Stimulated activated CD4-positive, alpha-beta T cell treated with anti-CD3 and anti-CD28 coated beads, Interleukin-2, amount 100 ng/mL, for 24 hours (primary cell): ENCODE results near the gene PPA2.
"Not testable (repeated sequence)": the region's sequence is repeated elsewhere in the genome, so short reads cannot be mapped to it uniquely, and the experiment has no call there.

Experiments
- DNase-seq, 2 donors: peaks; one replicate each; pipeline ENCODE4 v3.0.0-alpha.2; 2020

The PPA2 gene

DNA sequence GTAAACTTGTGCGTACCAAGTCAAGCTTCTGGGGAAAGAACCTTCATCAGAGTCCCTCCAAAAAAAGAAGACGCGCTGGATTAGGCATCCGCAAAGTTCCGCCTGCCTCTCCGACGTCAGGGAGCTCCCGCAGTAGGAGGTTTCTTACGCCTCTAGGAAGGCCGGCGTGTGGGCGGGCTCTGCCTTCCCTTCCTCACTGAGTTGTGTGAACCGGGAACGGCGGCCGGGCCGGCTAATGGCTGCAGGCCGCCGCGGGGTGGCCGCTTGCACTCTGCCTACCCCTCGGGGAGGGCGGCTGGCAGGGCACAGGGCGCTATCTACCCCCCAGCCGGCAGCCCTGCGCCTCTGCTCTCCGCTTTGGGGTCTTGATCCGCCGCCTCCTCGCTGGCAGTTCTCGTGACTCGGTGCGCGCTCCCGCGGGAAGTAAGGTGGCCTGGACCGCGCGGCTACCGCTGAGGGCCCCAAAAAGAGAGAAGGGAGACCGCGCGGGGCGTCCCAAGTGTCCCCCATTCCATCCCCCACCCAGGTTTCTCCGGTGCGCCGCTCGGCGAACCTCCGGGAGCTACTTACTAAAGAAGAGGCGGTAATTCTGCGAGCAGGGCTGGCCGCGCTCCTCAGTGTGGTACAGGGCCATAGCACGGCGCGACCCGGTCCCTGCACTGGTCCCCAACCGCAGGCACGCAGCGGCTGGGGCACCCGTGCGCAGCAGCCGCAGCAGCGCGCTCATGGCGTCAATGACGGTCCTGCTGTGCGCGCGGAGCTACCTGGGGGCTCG lies at the start of gene PPA2:
TSS of gene PPA2 (minus strand) at position 739 of the 775 bp plus-strand sequence. CDS start at position 727, 12 bp downstream.
- DNase-seq = peak; percentile 78 to 84

DNA sequence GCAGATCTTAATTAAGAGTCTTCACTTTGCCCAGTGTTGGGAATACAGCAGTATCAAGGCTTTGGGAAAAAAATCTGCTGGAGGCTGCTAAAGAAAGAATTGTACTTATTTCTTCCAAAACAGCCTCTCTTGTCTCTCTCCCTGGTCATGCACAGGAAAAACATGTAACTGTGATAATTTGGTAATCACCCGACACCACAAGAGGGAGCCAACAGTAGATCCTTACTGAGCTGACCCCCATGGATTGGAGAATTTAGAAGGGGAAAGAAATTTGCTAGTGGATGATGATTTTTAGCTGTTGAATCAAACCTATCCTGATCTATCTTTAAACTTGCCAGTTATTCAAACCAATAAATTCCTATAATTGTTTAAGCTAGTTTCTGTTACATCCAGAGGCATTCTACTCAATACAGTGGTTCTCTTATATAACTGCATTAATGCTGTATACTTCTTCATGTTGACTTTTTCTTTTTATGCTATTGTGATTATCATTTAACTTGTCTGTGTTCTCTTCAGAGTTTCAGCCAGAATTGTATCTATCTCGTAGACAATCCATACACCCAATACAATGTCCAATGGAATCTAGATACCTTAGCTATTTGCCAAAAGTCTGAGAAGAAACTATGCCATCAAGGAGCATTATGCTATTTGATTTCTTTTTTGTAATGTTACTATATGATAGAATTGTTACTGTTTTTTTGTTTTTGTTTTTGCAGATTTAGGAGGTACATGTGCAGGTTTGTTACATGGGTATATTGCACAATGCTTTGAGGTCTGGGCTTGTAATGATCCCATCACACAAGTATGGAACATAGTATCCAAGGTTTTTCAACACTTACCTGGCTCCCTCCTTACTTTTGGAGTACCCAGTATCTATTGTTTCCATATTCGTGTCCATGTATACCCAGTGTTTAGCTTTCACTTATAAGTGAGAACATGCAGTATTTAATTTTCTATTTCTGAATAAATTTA lies 47.2 kb upstream of the PPA2 start:
- DNase-seq = no peak

DNA sequence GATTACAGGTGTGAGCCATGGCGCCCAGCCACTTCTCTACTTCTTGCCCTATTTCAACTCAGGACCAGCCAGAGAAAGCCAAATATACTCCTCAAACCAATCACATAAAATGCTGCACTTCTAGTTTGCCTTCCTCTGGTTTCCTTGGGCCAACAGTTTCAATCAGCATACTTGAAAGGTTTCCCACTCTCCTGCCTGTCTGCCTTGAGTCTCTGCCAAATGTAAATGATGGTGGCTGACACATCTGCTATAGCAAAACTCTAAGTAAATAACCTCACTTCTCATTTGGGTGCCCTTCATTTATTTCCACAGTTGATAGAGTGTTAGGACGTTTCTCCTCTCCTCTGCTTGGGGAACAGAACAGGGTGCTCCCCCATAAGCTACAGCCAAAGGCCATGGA lies 36.4 kb upstream of the PPA2 start:
- DNase-seq = no peak

DNA sequence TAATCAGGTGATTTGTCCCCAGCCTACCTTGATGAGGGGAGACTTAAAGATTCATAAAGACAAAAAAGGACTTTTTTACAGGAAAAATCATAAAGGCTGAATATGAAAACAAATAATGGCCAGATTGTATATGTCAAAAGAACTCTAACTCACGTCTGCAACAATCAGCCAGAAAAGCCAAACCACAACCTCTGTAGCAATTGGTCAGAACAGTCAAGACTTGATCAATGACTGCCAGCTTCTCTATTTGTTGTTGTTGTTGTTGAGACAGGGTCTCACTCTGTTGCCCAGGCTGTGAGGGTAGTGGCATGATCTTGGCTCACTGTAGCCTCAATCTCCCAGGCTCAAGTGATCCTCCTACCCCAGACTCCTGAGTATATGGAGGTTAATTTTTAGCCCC lies 35.9 kb upstream of the PPA2 start:
- no peak for DNase-seq

DNA sequence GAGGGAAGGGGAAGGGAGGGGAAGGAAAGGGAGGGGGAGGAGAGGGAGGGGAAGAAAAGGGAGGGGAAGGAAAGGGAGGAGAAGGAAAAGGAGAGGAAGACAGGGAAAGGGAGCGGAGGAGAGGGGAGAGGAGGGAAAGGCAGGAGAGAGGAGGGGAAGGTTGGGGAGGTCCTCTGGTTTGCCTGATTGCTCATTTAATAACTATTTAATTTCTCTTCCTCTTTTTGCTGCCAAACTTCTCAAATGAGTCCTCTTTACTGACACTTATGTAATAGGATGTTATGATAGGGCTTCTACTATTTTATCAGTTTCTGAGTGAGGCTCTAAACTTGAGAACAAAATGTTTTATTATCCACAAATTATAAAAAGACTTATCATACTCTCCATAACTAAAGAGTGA lies 35.4 kb upstream of the PPA2 start:
- DNase-seq = no peak

DNA sequence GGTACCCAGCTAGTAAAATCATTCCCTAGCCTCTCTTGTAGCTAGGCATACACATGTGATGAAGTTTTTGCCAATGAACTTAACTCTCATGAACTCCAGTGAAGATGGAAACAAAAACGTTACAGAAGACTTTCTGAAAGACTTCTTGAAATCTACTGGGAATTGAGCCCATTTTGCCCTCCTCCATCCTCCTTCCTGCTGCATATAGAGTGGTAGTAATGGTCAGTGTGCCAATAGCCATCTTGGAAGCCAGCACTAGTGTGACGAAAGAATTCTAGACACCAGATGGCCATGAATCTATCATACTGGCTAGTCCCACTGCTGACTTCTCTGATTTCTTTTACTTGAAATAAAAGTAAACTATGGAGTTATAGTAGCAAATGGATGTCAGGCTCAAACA lies 30.9 kb upstream of the PPA2 start:
- no peak for DNase-seq

DNA sequence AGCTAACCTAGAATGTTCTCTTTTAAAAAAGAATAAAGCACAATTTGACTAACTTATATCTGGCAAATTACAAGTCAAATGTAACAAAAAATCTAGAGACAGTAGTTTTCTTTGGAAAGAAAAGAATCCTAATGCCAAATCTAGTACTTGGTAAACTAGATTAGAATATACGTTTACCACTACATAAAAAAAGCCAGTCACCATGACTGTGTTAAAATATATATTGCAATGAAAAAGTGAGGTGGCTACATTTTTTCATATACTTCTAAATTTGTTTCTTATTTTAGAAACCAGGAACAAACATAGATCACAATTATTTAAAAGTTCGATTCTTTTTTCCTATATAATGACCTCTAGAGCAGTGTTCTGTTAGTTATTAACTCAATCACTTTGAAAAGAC lies 29.6 kb upstream of the PPA2 start:
- DNase-seq = no peak

DNA sequence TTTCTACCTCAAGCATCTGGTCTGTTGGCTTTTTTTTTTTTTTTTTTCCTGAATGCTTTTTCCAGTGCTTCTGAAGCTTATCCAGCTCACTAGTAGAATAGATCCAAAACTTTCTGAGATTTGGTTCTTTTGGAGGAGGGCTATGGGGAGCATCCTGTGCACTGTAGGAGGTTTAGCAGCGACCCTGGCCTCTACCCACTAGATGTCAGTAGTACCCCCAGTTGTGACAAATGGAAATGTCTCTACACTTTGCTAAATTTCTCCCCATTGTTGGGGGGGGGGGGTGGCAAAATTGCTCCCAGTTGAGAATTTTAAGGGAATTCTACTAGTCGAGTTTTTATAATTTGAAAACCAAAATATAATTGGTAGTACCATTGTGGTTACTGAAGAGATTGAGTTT lies 23.0 kb upstream of the PPA2 start:
- no peak for DNase-seq

DNA sequence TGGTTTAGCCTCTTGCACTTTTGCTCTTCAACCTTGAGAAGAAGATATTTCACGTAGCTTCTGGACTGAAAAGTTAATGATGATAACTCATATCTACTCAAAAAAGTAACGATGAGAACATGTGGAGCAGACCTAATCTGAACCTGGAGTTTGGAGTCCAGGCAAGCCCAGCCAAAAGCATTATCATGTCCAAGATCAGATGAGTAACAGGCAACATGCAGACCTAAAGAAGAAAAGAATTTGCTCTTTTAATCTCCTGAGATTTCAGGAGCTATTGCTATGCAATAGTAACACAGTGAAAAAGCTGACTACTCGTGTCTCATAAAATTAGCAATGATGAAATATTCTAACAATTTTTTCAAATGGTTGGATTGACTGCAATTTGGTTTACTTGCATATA lies 21.8 kb upstream of the PPA2 start:
- no peak for DNase-seq

DNA sequence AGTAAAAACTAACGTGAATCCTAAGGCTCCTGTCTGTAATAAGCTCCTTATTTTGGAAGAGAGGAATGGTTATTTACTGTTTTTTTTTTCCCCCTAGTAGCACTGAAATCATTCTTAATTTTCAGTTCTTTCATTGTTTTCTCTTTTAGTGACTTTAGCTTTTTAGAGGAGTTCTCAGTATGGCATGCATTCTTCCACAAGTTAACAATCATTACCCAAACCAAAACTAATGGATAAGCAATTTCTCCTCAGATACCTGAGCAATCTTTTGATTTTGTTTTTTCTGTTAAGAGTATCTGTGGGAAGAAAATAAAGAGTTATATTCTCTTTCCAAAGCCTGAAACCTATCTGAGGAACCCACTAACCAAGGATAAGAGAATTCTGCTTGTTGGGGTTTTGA lies 16.7 kb upstream of the PPA2 start:
- DNase-seq = no peak

DNA sequence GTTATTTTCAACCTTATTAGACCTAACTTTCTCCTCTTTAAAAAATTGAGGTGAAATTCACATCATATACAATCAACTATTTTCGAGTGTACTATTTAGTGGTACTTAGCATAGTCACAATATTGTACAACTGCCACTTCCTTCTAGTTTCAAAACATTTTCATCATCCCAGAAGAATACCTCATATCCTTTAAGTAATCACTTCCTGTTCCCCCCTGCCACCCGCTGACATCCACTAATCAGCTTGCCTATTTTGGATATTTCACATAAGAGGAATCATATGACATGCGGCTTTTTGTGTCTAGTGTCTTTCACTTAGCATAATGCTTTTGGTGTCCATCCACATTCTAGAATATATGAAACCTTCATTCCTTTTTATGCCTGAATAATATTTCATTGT lies 10.0 kb upstream of the PPA2 start:
- no peak for DNase-seq

DNA sequence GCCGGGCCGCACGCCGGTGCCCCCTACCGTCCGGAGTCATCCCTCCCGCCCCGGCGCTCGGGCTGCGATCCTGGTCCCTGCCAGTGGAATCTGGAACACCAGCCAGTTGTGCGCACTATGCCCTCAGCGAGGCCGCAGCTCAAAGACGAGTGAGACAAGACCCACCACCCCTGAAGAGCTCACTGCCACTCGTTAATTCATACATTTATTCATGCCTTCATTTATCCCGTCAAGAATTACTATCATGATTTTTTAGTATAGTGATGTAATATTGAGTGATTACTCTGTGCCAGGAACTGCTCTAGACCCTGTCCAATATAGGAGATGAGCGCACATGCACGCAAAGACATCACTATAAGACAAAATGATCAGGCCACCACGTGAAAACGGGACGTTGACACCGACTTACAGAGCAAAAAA lies 247 bp upstream of the PPA2 start:
- DNase-seq = peak; percentile 86 to 87

DNA sequence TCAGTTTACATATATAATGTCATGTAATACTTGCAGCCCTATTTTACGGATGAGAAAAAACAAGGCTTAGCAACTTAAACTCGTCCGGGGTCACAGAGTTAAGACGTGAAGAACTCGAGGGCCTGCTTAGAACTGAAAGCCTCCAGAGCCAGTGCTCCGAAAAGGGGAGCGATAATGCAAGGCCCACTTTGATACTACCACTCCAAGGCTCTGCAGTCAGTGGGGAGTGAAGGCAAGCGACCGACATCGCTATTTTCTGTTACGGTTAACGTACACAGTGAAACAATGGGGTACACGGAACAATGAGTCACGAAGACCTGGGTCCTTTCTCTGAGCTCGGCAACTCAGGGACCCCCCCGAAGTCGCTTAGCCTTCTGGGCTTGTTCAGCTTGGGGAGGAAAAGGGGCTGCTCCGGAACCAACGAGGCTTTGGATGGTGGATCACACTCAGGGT lies 965 bp downstream of the PPA2 start:
- no peak for DNase-seq

DNA sequence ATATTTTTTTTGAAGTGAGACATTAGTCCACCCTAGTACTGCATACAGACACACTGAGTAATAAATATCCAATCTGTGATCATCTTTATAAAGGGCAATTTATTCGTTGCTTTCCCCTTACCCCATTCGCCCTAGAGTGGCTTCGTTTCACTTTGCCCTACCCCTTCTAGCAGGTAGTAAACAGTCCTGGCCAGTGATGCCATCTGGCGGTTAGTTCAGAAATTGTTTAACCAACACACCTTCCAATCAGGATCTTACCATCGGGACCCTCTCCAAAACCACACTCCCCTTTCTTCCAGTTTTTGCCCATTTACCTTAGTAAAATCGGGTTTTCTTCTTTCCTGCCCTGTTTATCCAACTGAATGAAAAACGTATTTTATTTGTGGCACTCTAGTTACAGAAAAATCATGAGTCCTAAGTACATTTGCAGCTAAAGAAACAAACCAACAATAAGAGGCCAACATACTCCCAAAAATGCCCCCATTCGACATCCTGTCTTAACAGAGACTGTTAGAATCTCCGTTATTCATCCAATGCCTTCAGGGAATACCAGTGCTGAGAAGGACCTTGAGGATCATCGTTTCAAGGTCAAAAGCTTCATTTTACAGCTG lies 2.2 kb downstream of the PPA2 start:
- DNase-seq = peak; percentile 59 to 75

DNA sequence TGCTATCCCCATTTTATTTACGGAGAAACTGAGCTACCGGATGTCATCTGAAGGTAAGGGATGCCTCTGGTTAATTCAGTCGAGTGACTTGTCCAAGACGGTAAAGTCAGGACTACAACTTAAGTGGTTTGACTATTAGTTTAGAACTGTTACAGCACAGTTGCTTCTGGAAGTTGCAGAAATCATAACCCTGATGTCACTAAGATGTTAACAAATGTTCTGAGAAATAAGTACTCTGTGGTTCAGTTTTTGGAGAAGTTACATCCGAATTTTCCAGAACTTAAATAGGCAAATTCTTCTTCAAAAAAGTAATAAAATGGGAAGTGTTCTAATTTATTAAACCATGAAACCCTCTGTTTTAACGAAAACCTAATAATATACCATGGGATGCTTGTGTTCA lies 3.1 kb downstream of the PPA2 start:
- DNase-seq = no peak

DNA sequence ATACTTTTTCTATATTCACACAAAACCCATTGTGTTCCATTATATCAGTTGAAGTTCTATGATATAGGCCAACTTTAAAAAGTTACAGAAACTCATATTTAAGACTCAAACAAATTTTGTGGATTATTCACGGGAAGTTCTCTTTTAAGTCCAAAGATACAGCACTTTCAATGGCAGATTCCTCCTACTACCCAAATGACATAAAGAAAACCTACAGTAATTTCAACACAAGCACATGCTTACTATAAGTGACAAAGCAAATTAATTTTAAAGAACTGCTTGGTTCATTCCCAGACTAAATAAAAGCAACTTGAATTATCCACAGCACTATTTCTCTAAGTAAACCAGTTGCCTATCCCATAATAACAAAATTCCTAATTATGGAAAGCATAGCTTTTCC lies 4.1 kb downstream of the PPA2 start:
- no peak for DNase-seq

DNA sequence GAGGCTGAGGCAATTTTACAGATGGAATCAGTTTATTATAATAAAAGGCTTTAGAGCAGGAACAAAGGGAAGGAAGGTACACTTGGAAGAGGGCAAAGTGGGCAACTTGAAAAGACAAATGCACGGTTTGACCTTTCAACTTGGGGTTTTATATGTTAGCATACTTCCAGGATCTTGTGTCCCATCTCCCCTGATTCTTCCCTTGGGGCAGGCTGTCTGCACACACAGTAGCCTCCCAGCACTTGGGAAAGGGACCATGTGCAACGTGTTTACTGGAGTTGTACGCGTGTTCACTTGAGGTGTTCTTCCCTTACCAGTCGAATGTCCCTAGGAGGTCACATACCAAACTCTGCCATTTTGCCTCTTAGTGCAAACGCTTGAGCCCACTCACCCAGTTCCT lies 7.3 kb downstream of the PPA2 start:
- no peak for DNase-seq

DNA sequence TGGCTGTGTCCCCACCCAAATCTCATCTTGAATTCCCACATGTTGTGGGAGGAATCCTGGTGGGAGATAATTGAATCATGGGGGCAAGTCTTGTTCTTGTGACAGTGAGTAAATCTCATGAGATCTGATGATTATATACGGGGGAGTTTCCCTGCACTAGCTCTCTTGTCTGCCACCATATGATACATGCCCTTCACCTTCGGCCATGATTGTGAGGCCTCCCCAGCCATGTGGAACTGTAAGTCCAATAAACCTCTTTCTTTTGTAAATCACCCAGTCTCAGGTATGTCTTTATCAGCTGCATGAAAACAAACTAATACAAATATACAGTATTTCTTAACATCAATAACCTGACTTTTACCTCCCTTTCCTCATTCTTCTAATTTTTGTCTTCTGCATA lies 9.3 kb downstream of the PPA2 start:
- not testable (repeated sequence) for DNase-seq

DNA sequence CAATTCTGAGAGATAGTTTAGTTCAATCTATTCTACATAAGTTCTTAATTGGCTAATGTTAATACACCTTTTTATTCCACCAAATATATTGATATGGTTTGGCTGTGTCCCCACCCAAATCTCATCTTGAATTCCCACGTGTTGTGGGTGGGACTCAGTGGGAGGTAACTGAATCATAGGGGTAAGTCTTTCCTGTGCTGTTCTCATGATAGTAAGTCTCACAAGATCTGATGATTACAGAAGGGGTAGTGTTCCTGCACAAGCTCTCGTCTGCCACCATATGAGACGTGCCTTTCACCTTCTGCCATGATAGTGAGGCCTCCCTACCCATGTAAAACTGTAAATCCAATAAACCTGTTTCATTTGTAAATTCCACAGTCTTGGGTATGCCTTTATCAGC lies 11.3 kb downstream of the PPA2 start:
- no peak for DNase-seq

DNA sequence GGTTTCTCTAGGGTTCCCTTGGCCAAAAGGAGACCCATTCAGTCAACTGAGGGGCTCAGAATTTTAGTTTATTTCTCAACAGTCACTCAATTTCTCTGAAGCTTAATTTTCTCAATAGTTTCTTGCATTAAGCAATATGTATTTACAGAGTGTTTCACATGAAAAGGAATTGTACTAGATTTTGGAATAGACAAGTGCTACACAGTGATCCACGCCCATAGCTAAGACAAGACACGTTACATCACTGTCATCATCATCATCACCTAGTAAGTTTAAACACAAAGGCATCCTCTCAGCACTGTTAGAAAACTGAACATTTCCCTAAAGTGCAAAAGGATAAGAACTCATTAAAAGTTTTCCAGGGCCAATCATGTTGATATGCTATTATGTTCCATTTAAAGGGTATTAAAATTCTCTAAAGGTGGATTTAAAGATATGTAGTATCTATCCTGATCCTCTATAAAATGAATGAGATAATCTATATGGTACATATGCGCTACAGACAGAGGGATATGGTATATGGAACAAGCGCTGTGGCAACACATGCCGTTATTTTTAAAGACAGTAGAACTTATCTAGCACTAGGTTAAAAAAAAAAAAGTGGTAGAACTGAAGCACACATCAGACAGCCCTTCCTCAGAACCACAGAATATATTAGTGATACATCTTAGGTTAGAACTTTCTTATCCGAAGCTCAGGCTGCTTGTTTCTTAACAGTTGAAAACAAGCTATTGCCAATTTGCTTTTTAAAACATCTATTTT lies 12.1 kb downstream of the PPA2 start:
- DNase-seq = no peak

DNA sequence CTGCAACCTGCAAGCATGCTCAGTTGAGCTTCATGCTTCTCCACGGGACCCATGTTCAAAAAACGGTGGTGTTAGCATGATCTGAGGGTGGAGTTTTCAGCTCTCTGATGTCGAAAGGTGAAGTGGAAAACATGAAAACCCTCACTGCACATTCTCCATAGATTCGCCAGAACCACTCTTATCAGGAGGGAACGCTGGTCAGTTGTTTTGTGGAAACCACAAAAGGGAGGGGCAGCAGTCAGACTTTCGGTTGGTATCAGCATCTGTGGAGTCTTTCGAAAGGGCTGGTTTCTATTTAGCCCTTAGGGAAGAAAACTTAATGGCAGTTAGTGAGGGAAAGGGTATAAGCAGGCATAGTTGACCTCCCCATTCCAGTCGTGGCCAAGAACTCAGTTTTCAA lies 12.6 kb downstream of the PPA2 start:
- no peak for DNase-seq

DNA sequence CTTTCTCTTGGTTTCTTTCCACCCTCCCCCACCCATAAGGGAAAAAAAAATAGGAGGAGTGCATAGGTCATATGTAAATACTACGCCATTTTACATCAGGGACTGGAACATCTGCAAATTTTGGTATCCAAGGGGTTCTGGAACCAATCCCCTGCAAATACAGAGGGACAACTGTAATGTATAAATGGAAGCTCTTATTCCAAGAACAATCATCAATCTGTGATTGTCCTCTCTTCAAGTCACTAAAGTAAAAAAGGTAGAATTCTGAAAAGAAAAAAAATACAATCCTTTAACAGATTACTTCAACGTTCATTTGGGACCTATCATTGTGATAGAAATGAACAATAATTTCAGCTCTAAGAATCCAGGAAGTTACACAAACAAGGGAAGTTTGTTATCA lies 13.6 kb downstream of the PPA2 start:
- DNase-seq = no peak

DNA sequence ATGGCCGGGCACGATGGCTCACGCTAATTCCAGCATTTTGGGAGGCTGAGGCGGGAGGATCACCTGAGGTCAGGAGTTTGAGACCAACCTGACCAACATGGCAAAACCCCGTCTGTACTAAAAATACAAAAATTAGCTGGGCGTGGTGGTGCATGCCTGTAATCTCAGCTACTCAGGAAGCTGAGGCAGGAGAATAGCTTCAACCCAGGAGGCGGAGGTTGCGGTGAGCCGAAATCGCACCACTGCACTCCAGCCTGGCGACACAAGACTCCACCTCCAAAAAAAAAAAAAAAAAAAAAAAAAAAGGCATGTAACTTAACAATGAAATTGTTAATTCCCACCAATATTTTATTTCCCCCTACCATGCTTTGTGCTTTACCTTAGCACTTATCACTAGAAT lies 15.3 kb downstream of the PPA2 start:
- not testable (repeated sequence) for DNase-seq
